KMS-11 (cell line): ENCODE data around the gene ICE1.

Source experiments
- H2AFZ ChIP-seq: fragments of 200-600 bp; sonication (generic); 2 replicates; pipeline ENCODE4 v1.6.1; 2016; ENCODE audit warnings: antibody characterized with exemption, mixed run types, low read depth
- H3K27ac ChIP-seq: fragments of 200-600 bp; sonication (generic); 2 replicates; pipeline ENCODE4 v1.6.1; 2016; ENCODE audit warnings: mild to moderate bottlenecking, mixed run types
- H3K27me3 ChIP-seq: fragments of 200-600 bp; sonication (generic); 2 replicates; pipeline ENCODE4 v1.6.1; 2017; ENCODE audit warnings: mild to moderate bottlenecking, low read depth, mixed run types, moderate library complexity; ENCODE audit not compliant: insufficient read depth
- H3K36me3 ChIP-seq: fragments of 200-600 bp; sonication (generic); 2 replicates; pipeline ENCODE4 v1.6.1; 2017; ENCODE audit warnings: mild to moderate bottlenecking, mixed run types; ENCODE audit not compliant: insufficient read depth
- H3K4me1 ChIP-seq: fragments of 200-600 bp; sonication (generic); 2 replicates; pipeline ENCODE4 v1.6.1; 2016; ENCODE audit warnings: mild to moderate bottlenecking, low read depth, mixed run types; ENCODE audit not compliant: poor library complexity, severe bottlenecking
- H3K4me2 ChIP-seq: fragments of 200-600 bp; sonication (generic); 2 replicates; pipeline ENCODE4 v1.7.0; 2016; ENCODE audit warnings: mild to moderate bottlenecking, mixed run types
- H3K4me3 ChIP-seq: fragments of 200-600 bp; sonication (generic); IDR thresholded peaks from 2 replicates; pipeline ENCODE4 v1.6.1; 2017; ENCODE audit warnings: low read depth, low read length, mixed read lengths; ENCODE audit not compliant: insufficient read depth
- H3K79me2 ChIP-seq: fragments of 200-600 bp; sonication (generic); 2 replicates; pipeline ENCODE4 v1.6.1; 2016; ENCODE audit warnings: low read depth, mixed run types; ENCODE audit not compliant: insufficient read depth
- H3K9ac ChIP-seq: fragments of 200-600 bp; sonication (generic); 2 replicates; pipeline ENCODE4 v1.6.1; 2016; ENCODE audit warnings: mild to moderate bottlenecking, mixed run types
- H4K20me1 ChIP-seq: fragments of 200-600 bp; sonication (generic); 2 replicates; pipeline ENCODE4 v1.6.1; 2016; ENCODE audit warnings: mild to moderate bottlenecking, mixed run types; ENCODE audit not compliant: insufficient read depth
- CTCF ChIP-seq: fragments of 200-600 bp; sonication (generic); conservative IDR thresholded peaks from 2 replicates; pipeline ENCODE4 v1.6.1; 2017; ENCODE audit warnings: low read depth, mild to moderate bottlenecking, antibody characterized with exemption, low read length, moderate library complexity, mixed read lengths

The ICE1 gene

GRCh38 chr5:5377780-5378179, 44.7 kb upstream of the ICE1 start:
- Histone ChIP-seq H2AFZ (no peak overlapping the region), H3K79me2 (no peaks in the 10 kb centered on the region), H4K20me1 (no peaks in the 10 kb centered on the region), H3K4me3 (no peak overlapping the region), H3K36me3 (no peaks in the 10 kb centered on the region), H3K27ac (no peak overlapping the region), H3K4me2 (no peak overlapping the region), H3K9ac (no peak overlapping the region), H3K4me1 (no peaks in the 10 kb centered on the region), H3K27me3 (no peaks in the 10 kb centered on the region)
- no peak for TF ChIP-seq CTCF

- Histone ChIP-seq H3K4me1 (no peaks in the 10 kb centered on the region), H3K4me3 (no peak overlapping the region), H3K9ac (no peak overlapping the region), H3K27me3 (no peaks in the 10 kb centered on the region), H3K27ac (no peak overlapping the region), H3K79me2 (no peaks in the 10 kb centered on the region), H3K4me2 (no peak overlapping the region), H2AFZ (no peak overlapping the region), H3K36me3 (no peaks in the 10 kb centered on the region), H4K20me1 (no peaks in the 10 kb centered on the region)
- no peak for TF ChIP-seq CTCF
Measured at GRCh38 chr5:5378531-5378930, 43.9 kb upstream of the ICE1 start.

GRCh38 chr5:5380298-5380697, 42.2 kb upstream of the ICE1 start:
- no peak overlapping the region for H3K9ac ChIP-seq

GRCh38 chr5:5381310-5381913, 41.1 kb upstream of the ICE1 start:
- Histone ChIP-seq H3K27ac (no peak overlapping the region), H2AFZ (no peak overlapping the region), H3K4me2 (no peak overlapping the region), H3K79me2 (no peaks in the 10 kb centered on the region), H3K9ac (no peak overlapping the region), H4K20me1 (no peaks in the 10 kb centered on the region), H3K4me3 (no peak overlapping the region), H3K27me3 (no peaks in the 10 kb centered on the region), H3K36me3 (no peaks in the 10 kb centered on the region), H3K4me1 (no peaks in the 10 kb centered on the region)
- no peak for TF ChIP-seq CTCF

More at GRCh38 chr5:5380298-5380697, 42.2 kb upstream of the ICE1 start:
- TF ChIP-seq CTCF, result no peak
- Histone ChIP-seq H3K27ac (no peak overlapping the region), H3K4me1 (no peaks in the 10 kb centered on the region), H3K4me2 (no peak overlapping the region), H4K20me1 (no peaks in the 10 kb centered on the region), H2AFZ (no peak overlapping the region), H3K79me2 (no peaks in the 10 kb centered on the region), H3K27me3 (no peaks in the 10 kb centered on the region), H3K36me3 (no peaks in the 10 kb centered on the region), H3K4me3 (no peak overlapping the region)
